ENCODE measurements around the gene THYN1. TPM values are rescaled to one million over a fixed set of nuclear protein-coding genes. Genes with fewer than 3 reads are reported as not detected.
"Not testable (repeated sequence)": the region's sequence is repeated elsewhere in the genome, so short reads cannot be mapped to it uniquely, and the experiment has no call there.

The THYN1 gene
- total RNA-seq = 10 to 100 TPM; 81.4 to 85.0 TPM

DNA sequence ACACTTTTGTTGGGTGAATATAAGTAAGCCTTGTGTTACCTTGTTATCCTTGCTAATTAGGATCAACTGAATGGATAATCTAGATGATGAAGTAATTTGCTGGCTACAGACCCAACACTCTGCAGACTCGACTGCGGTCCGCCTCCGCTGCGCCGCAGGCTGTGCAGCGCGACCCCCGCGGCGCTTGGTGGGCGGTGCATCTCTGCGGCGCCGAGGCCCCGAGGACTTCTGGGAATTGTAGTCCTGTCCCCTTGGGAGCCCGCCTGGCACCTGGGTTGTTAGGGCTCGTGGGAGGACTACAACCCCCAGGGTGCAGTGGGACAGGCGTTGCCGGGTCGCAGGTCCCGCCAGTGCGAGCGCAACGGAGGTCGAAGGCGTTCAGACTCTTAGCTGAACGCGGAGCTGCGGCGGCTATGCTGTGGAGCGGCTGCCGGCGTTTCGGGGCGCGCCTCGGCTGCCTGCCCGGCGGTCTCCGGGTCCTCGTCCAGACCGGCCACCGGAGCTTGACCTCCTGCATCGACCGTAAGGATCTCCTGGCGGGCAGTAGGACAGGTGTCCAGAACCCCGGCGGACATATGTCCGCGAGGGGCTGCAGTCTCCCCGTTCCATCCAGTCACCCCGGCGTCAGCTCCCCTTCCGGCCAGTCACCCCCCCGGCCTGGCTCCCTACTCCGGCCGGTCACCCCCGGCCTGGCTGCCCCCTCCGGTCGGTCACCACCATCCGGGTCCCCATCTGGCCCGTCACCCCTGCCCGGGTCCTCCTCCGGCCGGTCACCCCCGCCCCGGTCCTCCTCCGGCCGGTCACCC lies at the start of gene THYN1, which contains the start of gene ACAD8:
THYN1 (minus strand) TSS at position 165 of the 806 bp plus-strand sequence. CDS start 470 bp downstream, outside the sequence.
ACAD8 (plus strand) TSS at position 381 of the 806 bp plus-strand sequence; CDS start at position 414, 33 bp downstream.
- H3K36me3 Mint-ChIP-seq = peaks cover 0 to 12% of the 10 kb centered on the region in 2 donors
- ATAC-seq (peak; percentile 99), DNase-seq (ENCODE audit: low spot score in 2 of 2) (peak; percentile 91 to 94)
- peak within 1 kb of the TSS; percentile 89 to 91 for H3K27ac Mint-ChIP-seq
- no peaks in the 10 kb centered on the region for H3K9me3 Mint-ChIP-seq

DNA sequence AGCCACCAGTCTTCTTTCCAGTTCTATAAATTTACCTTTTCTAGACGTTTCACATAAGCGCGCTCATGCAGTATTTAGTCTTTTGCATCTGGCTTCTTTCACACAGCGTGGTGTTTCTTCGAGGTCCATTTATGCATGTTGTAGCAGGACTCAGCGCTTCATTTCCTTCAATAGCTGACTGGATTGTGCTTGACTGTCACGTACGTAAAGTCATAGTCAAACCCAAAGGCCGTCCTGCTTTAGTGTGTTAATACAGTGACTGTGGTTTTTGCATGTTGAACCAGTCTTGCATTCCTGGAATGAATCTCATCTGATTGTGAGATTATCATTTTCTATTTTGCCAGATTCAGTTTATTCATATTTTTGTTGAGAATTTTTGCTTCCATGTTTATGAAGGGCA lies 41.5 kb upstream of the THYN1 start:
- no peak for DNase-seq (ENCODE audit: low spot score in 2 of 2)
- H3K9me3 Mint-ChIP-seq = no peaks in the 10 kb centered on the region
- H3K36me3 Mint-ChIP-seq = no peaks in the 10 kb centered on the region
- ATAC-seq = peak in 1 of 2 donors; percentile 66
- H3K27ac Mint-ChIP-seq = no peak overlapping the region

DNA sequence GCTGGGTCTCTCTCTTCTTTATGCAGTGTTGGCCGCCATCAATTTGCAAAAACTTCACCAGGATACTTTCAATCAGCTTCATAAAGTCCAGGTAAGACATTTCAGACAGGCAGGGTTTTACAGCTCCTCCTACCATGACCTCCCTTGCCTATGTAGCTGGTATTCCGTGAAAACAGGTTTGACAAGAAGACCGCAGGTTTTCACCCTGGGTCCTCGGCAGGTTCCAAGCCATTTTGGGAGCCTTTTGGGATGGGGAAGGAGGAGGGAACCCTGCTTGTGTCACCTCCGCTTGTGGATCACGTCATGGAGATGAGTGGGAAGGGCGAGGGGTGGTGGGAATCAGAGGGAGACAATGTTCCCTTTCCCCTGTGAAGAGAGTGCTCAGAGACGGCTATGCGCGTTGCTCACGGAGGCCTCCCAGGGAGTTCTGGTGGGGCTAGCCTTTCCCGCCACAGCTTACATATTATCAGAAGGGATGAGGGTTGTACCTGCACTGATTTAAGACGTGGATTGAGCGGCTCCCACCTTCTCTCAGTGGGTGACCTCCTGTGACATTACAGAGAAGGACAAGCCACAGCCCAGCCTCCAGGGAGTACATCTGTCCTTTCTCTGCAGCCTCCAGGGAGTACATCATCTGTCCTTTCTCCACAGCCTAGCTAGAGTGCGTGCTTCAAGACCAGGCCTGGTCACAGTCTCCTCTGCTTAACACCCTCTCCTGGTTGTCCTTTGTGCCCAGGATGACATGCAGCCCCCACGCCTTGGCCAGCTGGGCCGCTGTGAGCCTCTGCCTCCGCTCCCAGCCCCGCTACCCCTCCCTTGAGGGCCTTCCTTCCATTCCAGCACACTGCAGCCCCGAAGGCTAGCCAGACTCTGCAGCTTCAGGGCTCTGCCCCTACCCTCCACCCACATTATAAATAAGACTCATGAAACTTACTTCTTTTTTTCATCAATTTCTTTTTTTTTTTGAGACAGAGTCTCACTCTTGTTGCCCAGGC lies 40.3 kb upstream of the THYN1 start:
- ATAC-seq = no peak
- peak overlapping the region in 1 of 2 donors; percentile 29 for H3K27ac Mint-ChIP-seq

DNA sequence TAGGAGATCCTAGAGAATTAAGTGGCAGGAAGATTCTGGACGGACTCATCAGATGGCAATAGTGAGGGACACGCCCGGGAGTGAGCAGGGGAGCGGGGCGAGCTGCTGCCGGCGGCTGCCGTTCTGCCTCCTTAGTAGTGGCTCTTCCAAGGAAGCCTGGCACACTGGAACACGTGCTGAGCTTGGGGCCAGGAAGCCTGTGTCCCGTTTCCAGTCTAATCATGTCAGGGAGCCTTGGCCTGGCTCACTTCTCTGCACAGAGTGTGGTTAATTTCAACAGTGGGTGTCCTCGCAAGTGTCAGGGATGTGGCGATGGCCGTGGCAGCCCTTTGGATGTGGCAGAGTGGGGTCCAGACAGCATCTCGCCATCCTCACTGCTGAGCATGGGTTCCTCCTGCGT lies 39.5 kb upstream of the THYN1 start:
- H3K9me3 Mint-ChIP-seq = no peaks in the 10 kb centered on the region
- DNase-seq (ENCODE audit: low spot score in 2 of 2) (no peak), ATAC-seq (no peak)
- H3K27ac Mint-ChIP-seq = no peak overlapping the region
- no peaks in the 10 kb centered on the region for H3K36me3 Mint-ChIP-seq

More for the DNA sequence above, 40.3 kb upstream of the THYN1 start:
- DNase-seq (ENCODE audit: low spot score in 2 of 2) = no peak
- Mint-ChIP-seq H3K9me3 (no peaks in the 10 kb centered on the region), H3K36me3 (no peaks in the 10 kb centered on the region)

DNA sequence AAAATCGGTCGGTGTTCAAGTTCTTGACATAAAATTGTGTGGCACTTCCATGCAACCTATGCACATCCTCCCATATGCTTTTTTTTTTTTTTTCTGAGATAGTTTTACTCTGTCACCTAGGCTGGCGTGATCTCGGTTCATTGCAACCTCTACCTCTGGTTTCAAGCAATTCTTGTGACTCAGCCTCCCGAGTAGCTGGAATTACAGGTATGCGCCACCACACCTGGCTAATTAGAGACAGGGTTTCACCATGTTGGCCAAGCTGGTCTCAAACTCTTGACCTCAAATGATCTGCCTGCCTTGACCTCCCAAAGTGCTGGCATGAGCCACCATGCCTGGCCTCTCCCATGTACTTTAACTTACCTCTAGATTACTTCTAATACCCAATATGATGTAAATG lies 38.0 kb upstream of the THYN1 start:
- no peaks in the 10 kb centered on the region for H3K9me3 Mint-ChIP-seq
- ATAC-seq = no peak
- no peak overlapping the region for H3K27ac Mint-ChIP-seq
- no peaks in the 10 kb centered on the region for H3K36me3 Mint-ChIP-seq
- no peak for DNase-seq (ENCODE audit: low spot score in 2 of 2)

DNA sequence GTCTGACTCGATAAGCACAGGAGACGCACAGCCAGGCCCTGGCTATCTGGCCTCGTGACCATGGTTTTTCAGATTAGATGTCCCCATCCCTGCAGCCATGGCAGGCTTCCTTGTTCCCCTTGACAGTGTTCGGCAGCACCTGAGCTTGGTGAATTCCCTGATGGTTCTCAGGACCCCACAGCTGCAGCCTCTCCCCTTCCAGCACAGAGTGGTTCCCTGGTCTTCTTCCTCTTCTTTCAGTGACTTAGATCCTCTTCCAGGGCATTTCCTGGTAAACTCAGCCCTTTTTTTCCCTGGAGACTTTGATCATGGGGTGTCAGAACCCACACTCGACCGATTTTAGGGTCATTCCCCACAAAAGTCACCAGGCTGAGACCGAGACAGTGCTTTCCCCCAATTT lies 37.5 kb upstream of the THYN1 start:
- Mint-ChIP-seq H3K36me3 (no peaks in the 10 kb centered on the region), H3K9me3 (no peaks in the 10 kb centered on the region), H3K27ac (no peak overlapping the region)
- no peak for ATAC-seq
- DNase-seq (ENCODE audit: low spot score in 2 of 2) = no peak

DNA sequence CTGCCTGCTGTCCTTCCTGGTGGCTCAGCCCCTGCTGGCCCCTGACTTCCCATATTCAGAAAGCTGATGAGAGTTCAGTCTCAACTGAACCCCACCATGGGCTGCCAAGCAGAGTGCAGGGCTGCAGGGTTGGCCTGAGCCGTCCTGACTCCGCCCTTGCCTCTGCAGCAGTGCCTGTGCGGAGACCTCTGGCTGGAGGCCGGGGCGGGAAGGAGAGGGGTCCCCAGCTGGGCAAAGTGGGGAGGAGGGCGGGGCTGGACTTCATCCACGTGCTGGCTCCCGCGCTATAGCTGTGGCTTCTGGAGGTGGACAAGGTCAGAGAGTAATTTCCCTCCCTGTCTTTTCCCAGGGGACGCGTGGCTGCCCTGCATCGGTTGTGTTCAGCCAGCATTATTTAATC lies 36.6 kb upstream of the THYN1 start:
- DNase-seq (ENCODE audit: low spot score in 2 of 2) = no peak
- Mint-ChIP-seq H3K27ac (no peak overlapping the region), H3K9me3 (no peaks in the 10 kb centered on the region), H3K36me3 (no peaks in the 10 kb centered on the region)
- ATAC-seq = no peak

DNA sequence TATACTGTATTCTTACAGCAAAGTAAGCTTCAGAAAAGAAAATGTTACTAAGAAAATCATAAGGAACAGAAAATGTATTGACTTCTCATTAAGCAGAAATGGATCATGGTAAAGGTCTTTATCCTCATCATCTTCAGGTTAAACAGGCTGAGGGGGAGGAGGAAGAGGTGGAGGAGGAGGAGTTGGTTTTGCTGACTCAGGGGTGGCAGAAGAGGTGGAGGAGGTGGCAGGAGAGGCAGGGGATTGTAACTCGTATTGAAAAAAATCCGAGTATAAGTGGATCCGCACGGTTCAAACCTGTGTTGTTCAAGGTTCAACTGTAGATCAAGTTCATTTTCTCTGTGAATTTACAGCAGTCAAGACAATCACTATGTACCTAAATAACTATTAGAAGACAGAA lies 36.0 kb upstream of the THYN1 start:
- peaks cover 0 to 3% of the 10 kb centered on the region in 2 donors for H3K36me3 Mint-ChIP-seq
- no peak for DNase-seq (ENCODE audit: low spot score in 2 of 2)
- no peak for ATAC-seq
- H3K27ac Mint-ChIP-seq = peak overlapping the region in 1 of 2 donors; percentile 47
- H3K9me3 Mint-ChIP-seq = no peaks in the 10 kb centered on the region

DNA sequence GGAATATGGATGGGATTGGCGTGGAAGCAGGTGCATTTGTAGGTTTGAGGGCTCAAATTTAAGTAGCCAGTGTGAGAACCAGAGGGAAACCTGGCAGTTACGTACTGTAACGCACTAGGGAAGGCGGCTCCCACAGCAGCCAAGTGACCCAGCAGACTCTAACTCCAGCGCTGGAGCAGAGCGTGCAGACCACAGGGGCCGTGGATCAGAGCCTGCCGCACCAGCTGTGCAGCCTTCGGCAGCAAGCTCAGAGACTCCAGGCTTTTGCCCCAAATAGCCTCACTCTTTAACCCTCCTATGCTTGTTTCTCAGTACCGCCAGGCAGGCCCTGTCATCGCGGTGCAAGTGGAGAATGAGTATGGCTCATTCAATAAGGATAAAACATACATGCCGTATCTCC lies 35.3 kb upstream of the THYN1 start:
- no peak overlapping the region for H3K27ac Mint-ChIP-seq
- H3K9me3 Mint-ChIP-seq = no peaks in the 10 kb centered on the region
- H3K36me3 Mint-ChIP-seq = peaks cover 0 to 10% of the 10 kb centered on the region in 2 donors
- DNase-seq (ENCODE audit: low spot score in 2 of 2) (no peak), ATAC-seq (no peak)

DNA sequence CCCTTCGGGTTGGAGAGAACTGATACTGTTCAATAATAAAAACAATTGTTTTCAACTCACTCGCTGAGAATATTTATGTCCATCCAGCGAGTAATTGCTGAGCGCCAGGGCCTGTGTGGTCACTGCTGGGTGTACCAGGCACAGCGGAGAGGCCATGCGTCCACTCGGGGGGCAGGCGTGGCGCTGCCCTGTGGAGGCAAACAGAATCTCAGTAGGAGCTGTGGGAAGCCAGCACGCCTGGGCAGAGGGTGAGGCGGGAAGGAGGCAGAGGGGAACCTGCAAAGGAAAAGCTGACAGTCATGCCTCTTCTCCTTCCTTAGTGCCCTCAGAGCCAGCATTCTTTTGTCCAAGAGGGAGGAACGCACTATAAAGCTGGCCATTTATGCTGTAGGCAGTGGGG lies 34.4 kb upstream of the THYN1 start:
- Mint-ChIP-seq H3K36me3 (peaks cover 0 to 10% of the 10 kb centered on the region in 2 donors), H3K27ac (no peak overlapping the region), H3K9me3 (no peaks in the 10 kb centered on the region)
- ATAC-seq (no peak), DNase-seq (ENCODE audit: low spot score in 2 of 2) (no peak)

DNA sequence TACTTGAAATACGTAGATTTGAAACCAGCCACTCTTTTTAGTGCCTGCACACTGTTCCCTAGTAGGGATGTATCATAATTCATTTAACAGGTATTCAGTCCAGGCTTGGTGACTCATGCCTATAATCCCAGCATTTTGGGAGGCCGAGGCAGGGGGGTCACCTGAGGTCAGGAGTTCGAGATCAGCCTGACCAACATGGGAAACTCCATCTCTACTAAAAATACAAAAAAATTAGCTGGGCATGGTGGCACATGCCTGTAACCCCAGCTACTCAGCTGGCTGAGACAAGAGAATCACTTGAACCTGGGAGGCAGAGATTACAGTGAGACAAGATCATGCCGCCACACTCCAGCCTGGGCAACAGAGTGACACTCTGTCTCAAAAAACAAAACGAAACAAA lies 31.2 kb upstream of the THYN1 start:
- DNase-seq (ENCODE audit: low spot score in 2 of 2); H3K9me3 Mint-ChIP-seq; ATAC-seq: not testable (repeated sequence)
- H3K36me3 Mint-ChIP-seq = peaks cover 0 to 10% of the 10 kb centered on the region in 2 donors
- H3K27ac Mint-ChIP-seq = peak overlapping the region in 1 of 2 donors; percentile 14

DNA sequence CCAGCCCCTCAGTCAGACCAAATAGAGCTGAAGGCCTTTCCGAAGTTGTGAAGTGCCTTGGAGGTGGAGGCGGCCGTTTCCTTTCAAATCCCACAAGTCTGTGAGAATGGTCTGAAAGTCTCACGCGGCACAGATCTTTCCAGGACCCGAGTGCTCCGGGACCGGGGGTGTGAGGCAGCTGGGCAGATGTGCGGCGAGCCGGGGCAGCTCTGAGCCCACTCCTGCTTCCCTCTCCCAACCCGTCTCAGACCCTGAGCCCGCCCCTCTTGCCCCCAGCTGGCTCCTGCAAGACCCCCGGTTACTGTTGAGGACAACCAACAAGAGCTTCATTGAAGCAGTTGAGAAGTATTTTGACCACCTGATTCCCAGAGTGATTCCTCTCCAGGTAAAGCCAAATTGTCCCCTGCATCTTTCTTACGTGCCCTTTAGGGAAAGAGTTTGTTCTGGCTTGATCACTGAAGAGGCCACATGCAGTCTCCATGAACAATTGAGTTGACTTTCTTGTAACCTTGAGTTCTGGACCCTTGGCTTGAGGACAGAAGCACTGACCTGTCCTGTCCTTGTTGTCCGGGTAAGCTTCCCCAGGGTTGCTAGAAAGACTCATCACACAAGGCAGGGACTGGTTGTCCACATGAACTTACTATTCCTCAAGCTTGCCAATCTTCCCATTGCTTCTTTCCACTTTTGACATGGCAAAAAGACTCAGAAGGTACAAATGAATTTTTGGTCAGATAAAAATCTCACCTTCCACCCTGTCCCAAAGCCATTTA lies 30.5 kb upstream of the THYN1 start:
- Mint-ChIP-seq H3K36me3 (peaks cover 0 to 13% of the 10 kb centered on the region in 2 donors), H3K9me3 (no peaks in the 10 kb centered on the region), H3K27ac (peak overlapping the region in 1 of 2 donors; percentile 14)
- DNase-seq (ENCODE audit: low spot score in 2 of 2) = no peak
- no peak for ATAC-seq

DNA sequence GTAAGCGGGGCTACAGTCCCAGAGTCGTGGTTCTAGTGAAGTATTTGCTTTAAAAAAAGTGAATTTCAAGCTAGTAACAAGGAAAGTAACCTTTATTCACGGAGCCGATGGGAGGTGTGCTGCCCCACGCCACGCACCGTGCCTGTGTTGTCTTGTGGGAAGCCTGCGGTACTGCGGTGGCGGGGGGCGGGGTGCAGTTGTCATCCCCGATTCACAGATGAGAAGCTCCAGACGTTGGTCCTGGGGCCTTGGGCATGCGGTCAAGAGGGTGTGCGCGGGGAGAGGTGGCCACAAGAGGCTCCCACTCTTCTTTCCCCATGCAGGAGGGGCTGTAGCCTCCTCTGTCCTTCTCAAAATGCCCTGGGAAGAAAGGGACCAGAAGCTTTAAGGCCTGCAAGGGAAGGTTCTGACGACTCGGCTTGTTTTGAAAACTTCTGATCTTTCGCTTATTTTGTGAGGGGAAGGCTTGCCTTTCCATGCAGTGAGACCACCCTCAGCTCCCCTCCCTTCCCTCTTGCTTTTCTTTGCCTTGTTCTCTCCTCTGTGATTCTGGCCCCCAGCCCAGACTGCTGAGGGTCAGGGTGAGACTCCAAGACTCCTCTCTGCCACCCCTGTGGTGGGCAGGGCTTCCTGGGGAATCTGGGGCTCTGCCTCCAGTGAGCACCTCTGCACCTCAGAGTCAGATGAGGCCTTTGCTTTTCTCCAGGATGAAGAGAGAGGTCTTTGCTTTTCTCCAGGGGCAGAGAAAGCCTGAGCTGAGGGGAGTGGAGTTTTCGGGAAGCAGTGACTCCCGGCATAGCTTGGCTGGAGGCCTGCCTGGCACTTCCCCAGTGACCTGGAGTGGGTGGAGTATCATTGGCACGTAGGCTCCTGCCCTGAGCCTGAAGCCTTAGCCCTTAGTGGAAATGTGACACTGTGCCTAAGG lies 29.2 kb upstream of the THYN1 start:
- H3K36me3 Mint-ChIP-seq = peaks cover under 1 to 25% of the 10 kb centered on the region in 2 donors
- no peaks in the 10 kb centered on the region for H3K9me3 Mint-ChIP-seq
- DNase-seq (ENCODE audit: low spot score in 2 of 2) (no peak), ATAC-seq (no peak)
- H3K27ac Mint-ChIP-seq = peak overlapping the region in 1 of 2 donors; percentile 36

DNA sequence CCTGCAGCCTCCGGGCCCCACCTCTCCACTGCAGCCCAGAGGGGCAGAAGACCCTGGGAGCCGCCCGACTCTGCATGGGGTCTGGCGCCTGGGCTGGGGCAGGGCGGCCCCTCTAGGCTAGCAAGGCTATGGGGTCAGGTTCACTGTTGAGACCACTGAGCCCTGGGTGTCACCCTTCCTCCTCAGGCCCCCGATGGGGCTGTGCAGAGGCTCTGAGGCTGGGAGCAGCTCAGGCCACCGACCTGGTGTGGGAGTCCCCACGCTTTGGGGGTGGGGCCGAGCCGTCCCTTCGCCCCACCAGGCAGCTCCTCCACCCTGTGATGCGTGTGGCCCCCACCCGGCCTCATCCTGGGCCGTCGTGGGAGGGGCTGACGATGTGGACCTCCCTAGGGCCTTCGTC lies 28.5 kb upstream of the THYN1 start:
- not testable (repeated sequence) for H3K27ac Mint-ChIP-seq; H3K9me3 Mint-ChIP-seq; DNase-seq (ENCODE audit: low spot score in 2 of 2); ATAC-seq
- peaks cover 5 to 30% of the 10 kb centered on the region in 2 donors for H3K36me3 Mint-ChIP-seq

DNA sequence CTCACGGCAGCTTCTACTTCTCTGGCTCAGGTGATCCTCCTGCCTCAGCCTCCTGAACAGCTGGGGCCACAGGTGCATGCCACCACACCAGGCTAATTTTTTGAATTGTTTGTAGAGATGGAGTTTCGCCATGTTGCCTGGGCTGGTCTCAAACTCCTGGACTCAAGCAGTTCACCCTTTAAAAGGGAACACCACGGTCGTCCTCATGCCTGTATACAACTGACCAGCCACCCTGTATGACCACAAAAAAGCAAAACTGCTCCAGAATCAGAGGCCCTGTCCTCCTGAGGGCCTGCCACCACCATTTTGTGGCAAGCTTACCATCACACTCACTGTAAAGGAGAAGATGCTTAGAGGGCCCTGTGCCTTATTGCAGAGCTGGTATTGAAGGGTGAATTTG lies 25.2 kb upstream of the THYN1 start:
- DNase-seq (ENCODE audit: low spot score in 2 of 2) (no peak), ATAC-seq (no peak)
- Mint-ChIP-seq H3K36me3 (peaks cover 11 to 20% of the 10 kb centered on the region in 2 donors), H3K9me3 (no peaks in the 10 kb centered on the region), H3K27ac (no peak overlapping the region)

All from activated naive CD4-positive, alpha-beta T cell treated with anti-CD3 and anti-CD28 coated beads, Interleukin-2, amount 50 U/mL, for 72 hours (primary cell).